HL-60/S4 treated with retinoic acid at 250 ng/mL for 4 days and 3 days (cell line): ENCODE data around the gene STXBP1.
"Not testable (repeated sequence)": the region's sequence is repeated elsewhere in the genome, so short reads cannot be mapped to it uniquely, and the experiment has no call there.

Experiments used
- in situ Hi-C: fragments of 300-500 bp; cut with MboI; formaldehyde crosslinking; loops from 2 replicates; pipeline ENCODE4 v1.7.0; 2022; ENCODE audit warnings: low sequenced_read_pairs

The STXBP1 gene

DNA sequence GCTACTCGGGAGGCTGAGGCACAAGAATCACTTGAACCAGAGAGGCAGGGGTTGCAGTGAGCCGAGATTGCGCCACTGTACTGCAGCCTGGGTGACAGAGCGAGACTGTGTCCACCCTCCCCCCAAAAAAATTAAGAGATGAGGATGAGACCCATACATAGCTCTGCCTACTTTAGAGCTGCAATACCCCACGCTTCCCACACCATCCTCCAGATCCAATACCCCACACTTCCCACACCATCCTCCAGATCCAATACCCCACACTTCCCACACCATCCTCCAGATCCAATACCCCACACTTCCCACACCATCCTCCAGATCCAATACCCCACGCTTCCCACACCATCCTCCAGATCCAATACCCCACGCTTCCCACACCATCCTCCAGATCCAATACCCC is 34.9 kb upstream of the STXBP1 start:
- in situ Hi-C loops = not testable (repeated sequence)

DNA sequence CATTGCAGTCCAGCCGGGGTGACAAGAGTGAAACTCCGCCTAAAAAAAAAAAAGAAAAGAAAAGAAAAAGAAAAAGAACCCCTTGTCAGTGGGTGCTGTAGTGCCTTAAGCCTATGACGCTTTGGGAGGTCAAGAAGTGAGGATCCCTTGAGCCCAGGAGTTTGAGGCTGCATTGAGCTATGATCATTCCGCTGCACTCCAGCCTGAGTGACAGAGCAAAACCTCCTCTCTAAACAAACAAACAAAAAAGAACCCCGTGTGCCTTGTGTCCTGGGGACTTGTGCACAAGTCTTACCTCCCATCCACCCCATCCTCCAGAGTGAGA is 33.5 kb upstream of the STXBP1 start:
- in situ Hi-C loops = no loop called here

DNA sequence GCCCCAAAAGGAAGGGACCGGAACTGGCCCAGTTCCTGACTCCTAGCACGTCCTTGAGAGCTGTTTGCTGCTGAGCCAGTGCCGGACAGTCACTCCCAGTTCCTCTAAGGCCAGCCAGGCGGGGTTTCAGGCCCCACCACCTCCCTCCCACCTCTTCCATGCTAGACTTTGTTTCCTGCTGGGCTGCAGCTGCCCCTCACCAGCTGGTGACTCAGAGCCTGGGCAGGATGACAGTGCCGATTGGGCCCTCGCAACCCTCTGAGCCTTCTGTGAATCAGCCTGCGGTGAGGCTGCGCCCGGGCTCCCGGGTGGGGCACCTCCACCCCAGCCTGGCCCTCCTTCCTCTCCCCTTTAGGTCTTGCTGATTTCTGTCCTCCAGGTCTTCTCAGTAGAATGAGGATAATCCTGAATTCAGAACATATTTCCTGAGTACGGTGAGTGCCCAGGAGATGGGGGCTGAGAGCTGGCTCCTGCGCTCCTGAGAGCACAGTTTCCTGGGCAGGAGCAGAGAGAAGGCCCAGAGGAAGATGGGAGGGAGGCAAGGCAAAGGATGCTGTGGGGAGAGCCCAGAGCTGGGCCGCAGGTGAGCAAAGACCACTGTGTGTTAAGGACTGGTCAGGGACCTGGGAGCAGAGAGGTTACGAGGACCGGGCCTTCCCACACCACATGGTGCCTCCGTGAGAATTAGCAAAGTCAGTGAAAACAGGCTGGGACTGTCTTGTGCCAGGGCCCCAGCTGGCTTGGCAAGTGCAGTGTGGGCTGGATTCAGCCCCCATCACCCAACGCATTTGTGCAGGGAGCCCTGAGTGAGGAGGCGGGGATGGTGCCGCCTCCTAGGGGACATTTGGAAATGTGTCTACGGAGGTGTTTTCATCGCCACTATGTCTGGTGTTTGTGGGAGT is 32.9 kb upstream of the STXBP1 start:
- in situ Hi-C loops = no loop called here

DNA sequence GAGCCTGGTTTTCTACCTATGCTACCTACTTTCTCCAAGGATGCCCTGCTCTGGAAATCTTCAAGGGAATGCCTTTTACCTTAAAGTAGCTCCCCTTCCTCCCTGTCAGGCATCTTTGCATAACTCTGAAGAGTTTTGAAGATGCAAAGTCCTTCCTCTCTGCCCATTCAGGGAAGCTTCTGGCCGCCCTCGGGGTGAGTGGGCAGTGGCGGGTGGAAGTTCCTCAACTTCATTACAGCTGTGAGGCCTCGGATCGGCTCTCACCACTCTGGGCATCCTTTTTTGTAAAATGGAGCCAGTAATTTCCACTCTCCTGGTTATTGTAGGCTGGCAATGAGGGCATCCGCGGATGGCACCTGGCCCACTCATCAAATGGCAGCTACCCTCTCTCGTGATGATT is 31.7 kb upstream of the STXBP1 start:
- in situ Hi-C loops = no loop called here

DNA sequence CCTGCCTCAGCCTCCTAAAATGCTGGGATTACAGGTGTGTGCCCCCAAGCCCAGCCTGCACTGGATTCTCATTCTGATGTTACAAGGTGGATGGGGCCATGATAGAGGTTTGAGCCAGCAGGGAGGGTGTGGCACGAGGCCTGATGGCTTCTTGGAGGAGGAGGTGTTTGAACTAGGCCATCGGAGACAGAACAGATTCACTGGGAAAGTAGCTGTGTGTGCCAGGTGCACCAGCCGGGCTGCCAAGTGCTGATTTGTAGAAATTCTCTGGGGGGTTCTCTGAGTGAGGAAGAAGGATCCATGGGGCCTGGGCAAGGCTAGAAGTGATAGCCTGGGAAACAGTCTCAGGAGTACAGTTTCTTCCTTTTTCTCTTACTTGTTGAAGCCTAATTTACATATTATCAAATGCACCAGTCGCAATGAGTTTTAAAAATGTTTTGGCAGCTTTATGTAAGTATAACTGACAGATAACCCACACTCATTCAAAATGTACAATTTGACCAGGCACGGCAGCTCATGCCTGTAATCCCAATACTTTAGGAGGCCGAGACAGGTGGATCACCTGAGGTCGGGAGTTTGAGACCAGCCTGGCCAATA is 31.1 kb upstream of the STXBP1 start:
- in situ Hi-C loops = no loop called here

DNA sequence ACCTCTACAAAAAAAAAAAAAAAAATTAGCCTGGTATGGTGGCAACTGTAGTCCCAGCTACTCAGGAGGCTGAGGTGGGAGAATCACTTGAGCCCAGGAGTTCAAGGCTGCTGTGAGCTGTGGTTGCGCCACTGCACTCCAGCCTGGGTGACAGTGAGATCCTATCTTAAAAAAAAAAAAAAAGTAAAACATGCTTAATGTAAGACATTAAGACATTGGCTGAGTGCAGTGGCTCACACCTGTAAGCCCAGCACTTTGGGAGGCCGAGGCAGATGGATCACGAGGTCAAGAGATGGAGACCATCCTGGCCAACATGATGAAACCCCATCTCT is 27.6 kb upstream of the STXBP1 start:
- in situ Hi-C loops = not testable (repeated sequence)

DNA sequence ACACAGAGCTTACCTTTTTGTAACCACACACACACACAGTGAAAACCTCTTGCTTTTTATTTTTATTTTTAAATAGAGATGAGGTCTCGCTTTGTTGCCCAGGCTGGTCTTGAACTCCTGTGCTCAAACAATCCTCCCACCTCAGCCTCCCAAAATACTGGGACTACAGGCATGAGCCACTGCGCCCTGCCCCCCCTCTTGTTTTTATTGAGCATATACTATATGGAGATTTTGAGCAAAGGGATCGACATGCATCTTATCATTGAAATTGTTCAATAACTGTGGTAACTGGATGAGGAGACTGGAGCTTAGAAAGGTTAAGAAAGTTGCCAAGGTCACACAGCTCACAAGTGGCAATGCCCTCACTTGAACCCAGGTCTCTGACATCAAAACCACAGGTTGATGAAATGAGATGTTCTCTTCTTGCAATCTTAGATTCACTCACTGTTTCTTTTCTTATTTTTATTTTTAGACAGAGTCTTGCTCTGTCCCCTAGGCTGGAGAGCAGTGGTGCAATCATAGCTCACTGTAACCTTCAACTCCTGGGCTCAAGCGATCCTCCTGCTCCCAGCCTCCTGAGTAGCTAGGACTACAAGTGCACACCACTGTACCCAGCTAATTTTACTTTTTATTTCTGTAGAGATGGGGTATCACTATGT is 26.8 kb upstream of the STXBP1 start:
- in situ Hi-C loops = no loop called here

DNA sequence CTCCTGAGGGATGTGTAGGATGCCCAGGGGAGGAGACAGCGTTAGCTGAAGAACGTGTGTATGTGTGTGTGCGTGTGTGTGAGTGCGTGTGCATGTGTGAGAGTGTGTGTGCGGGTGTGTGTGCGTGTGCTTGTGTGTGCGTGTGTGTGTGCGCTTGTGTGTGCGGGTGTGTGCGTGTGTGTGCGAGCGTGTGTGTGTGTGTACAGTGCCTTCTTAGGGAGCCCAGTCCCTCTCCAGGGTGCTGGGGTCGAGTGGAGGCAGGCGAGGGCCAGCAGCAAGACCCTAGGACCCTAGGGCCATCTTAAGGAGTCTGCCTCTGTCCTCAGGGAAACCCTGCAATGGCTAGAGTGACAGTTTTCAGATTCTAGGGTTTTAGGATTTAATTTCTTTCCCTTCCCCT is 26.0 kb upstream of the STXBP1 start:
- in situ Hi-C loops = no loop called here

DNA sequence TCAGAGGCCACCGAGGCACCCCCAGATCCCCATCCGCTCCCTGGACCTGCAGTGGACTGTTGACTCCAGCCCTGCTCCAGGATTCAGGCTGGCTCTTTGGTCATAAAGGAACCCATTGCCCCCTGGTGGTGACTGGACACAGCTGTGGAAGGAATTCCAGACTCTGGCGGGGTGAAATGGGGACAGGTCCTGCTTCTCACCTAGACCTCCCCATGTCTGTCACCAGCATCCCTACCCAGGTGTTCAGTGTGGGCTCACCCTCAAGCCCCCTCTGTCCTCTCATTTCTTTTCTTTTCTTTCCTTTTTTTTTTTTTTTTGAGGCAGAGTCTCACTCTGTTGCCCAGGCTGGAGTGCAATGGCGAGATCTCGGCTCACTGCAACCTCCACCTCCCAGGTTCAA is 25.5 kb upstream of the STXBP1 start:
- in situ Hi-C loops = no loop called here

DNA sequence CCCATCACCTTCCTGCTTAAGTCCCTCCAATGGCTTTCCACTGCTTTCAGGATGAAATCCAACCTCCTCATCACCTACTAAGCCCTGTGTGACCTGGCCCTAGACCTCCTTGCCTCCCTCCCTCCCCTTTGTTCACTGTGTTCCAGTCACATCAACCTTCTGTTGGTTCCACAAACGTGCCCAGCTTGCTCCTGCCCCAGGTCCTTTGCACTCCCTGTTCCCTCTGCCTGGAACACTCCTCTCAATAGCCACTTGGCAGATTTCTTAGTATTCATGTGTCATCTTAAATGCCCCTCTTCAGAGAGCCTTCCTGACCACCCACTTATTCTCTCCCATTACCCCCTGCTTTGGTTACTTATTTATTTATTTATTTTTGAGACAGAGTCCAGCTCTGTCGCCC is 24.1 kb upstream of the STXBP1 start:
- in situ Hi-C loops = no loop called here

DNA sequence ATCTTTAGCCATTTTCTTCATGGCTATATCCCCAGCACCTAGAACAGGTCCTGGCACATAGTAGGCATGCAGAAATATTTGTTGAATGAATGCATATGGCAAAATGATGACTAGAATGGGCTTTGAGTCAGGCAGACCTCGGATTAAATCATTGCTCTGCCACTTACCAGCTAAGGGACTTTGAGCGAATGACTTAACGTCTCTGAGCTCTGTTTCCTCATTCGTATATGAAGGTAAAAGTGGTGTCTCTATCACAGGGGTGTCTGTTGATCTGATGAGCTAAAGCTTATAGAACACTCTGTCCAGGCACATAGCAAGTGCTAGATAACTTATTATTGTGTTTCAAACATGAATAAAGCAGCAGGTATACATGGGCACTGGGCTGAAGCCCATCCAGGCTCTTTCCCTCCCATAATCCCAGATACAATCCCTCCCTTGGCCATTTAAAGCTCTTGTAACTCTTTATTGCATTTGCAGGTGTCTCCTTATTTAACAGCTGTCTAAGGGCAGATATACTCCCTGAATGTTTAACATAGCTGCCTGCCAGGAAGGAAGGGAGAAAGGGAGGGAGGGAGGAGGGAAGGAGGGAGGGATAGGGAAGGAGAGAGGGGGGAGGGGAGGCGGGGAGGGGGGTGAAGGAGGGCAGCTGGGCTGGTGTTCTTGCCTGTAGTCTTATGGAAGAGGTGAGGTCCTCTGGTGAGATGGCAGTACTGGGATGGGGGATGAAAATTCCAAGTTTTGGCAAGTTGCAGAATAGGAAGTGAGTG is 23.2 kb upstream of the STXBP1 start:
- in situ Hi-C loops = no loop called here

DNA sequence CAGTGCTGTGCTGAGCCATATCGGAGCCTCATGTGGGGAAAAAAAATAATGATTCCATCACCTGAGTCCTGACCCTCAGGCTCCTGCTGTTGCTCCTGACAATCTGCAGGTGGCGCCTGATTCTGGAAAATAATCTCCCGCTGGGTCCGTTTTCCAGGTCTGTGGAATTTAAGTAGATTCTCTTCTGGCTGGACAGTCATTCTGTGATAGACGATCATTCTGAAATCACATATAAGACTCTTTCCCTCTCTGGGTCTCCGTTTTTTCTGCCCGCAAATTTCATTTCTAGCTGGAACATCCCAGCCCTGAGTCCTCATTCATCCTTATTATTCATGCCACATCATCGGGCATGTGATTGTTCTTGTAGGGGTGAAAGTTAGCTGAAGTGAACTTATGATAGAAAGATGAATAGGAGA is 22.1 kb upstream of the STXBP1 start:
- in situ Hi-C loops = no loop called here

DNA sequence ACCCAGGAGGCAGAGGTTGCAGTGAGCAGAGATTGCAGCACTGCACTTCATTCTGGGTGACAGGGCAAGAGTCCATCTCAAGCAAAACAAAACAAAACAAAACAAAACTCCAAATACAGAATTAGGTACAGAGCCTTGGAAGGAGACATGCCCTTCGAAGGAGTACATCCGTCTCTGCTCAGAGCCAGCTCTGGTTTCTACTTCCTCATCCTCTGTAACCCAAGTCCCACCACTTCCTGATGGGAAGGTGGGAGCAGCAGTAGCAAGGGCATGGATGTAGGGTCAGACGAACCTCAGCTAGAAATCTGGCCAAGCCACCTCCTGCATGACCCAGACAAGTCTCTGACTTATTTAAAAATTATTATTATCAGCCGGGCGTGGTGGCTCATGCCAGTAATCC is 16.5 kb upstream of the STXBP1 start:
- in situ Hi-C loops = no loop called here

DNA sequence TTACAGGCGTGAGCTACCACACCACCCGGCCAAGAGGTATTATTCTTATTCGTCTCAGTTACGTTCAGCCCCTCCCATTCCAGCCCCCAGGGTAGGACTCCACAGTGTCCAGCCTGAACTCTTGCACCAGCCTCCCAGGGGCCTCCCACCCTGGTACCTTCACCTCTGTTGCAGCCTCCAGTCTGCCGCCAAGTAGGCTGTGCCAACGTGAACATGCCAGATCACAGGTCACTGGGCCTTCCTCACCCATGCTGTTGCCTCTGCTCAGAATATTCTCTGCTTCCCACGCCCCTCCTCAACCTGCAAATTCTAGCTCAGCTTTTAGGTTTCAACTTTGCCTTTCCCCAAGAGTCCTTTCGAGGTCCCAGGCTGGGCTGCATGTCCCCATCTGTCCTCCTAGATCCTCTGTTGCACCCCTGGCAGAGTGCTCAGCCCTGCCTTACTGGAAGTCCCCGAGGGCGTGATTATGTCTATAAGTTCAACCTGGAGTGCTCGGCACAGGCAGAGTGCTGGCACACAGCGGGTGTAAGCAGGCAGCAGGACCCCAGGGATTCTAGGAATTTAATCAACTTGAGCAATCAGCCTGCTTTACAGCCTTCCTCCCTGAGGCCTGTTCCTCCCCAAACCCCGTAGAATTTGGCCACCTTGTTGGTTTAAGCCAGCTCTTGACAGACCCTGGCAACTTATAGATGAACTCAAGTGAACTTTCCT is 13.1 kb upstream of the STXBP1 start:
- in situ Hi-C loops = no loop called here

DNA sequence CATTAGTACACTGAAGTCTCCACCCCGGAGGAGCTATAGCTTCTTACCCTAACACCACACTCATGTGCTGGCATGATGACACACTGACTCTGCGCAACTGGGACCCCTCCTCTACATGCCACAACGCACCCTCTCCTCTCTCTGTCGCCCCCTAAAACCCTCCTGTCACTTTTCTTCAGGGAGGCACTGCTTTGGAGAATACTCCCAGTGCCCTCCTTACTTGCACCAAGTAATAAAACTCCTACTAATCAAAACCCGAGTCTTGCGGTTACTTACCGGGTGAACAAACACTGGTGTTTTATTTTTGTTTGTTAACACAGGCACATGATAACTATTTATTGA is 12.6 kb upstream of the STXBP1 start:
- in situ Hi-C loops = no loop called here

DNA sequence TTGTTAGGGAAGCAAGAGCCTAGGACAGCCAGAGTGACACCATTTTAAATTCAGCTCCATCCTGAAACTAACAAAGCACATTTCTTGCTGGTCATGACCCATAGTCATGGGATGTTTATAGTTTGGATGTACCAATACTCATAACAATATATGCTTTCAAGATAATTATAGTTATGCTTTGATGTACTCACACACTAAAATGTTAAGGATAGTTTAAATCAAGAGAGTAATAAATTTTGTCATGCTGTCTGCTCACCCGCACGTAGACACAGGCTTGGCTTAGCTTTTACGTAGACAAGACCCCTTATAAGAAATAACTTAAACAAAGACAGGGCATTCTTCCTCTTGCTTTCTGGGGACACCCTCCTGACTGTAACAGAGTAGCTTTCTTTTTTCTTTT is 8.9 kb upstream of the STXBP1 start:
- in situ Hi-C loops = no loop called here

DNA sequence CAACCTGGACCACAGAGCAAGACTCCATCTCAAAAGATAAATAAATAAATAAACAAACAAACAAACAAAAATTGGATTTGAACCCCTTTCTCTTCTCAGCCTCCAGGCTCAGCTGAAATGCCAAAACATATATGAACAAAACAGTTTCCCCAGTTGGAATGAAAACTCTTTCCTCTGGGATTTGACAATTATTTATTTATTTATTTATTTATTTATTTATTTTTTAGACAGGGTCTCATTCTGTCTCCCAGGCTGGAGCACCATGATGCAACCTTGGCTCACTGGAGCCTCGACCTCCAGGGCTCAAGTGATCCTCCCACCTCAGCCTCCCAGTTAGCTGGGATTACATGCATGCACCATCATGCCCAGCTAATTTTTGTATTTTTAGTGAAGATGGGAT is 6.0 kb upstream of the STXBP1 start:
- in situ Hi-C loops = no loop called here

DNA sequence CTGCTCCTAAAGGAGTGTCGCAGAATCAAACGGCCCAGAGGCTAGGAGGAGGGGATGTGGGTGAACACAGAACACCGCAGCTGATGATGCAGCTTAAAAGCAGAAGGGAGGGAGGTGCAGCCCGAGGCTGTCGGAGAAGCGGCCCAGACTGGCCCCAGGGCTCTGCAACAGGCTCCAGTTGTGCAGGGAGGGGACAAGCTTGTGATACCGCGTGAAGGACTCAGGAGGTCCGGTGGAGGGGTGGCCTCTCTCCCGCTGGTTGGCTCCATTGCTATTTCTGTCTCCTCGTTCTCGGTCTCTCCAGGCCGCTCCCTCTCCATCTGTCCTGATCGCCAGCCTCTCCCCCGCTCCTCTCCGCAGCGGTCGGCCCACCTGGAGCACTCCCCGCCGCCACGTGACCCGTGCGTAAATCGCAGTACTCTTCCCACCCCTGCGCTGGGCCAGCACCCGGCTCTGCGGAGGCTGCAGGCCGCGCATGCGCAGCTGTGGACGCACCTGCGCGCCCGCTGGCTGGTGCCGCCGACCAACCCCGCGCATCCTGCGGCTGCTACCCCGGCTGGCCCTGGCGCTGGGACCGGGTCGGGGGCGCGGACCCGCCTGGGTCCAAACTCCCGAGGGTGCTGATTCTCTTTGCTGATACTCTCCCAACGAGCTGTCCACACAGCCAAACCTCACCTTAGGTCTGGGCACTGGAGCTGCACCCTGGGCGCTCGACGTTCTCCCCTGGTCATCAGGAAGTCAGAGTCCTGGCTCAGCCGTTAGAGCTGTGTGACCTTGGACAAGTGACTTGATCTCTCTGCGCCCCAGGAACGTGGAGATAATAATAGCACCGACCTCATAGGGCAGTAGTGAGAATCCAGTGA is 3.7 kb upstream of the STXBP1 start:
- in situ Hi-C loops = no loop called here

DNA sequence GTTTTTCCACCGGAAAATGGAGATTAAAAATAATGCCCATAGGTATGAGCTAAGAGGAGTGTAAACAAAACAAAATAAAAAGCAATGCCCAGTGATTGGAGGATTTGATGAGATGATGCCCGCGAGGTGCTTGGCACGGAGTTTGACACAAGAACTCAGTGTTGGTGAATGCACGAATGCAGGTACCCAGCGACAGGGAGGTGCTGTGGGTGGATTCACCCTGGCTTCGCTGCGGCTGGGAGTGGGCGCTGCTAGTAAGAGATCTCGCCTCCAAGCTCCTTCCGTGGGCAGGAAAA is 526 bp upstream of the STXBP1 start:
- in situ Hi-C loops = no loop called here

DNA sequence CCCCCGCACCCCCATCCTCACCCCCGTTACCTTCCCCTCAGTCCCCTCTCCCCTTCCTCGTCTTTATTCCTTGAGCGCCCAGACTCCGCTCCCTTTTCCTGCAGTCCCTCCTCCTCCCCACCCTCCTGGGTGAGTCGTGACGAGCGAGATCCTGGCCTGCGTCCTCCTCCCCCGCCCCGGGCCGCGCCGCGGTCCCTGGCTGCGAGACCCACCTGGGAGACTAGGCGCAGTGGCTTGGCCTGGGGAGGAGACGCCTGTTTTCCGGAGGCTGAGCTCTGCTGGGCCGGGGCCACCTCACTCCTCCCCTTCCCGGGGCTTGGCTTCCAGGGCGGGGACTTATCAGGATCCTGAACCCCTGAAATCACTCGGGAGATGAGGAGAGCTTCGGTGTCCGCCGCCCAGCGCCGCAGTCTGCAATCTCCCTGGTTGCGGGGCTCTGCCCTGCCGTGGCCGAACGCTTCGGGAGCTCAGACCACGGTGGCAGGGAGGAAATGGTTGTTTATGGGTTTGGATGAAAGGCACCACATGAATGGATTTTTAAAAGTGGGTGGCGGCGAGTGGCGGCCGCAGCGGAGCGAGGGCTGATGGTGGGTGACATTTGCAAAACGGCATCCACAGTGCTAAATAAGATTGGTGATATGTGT is 984 bp downstream of the STXBP1 start:
- in situ Hi-C loops = no loop called here
